HCT116 (cell line): Measurements from ENCODE around the gene TGFBI.

Experiments used
- CEBPB ChIP-seq: IDR thresholded peaks from 2 replicates; pipeline ENCODE4 v1.6.1; 2012; ENCODE audit warnings: low read depth
- EGR1 ChIP-seq: IDR thresholded peaks from 2 replicates; pipeline ENCODE4 v1.6.1; 2012; ENCODE audit warnings: low read depth
- ELF1 ChIP-seq: IDR thresholded peaks from 2 replicates; pipeline ENCODE4 v1.6.1; 2012; ENCODE audit warnings: low read depth, borderline replicate concordance
- EZH2 ChIP-seq: fragments of 200-600 bp; sonication (generic); IDR thresholded peaks from 2 replicates; pipeline ENCODE4 v1.6.1; 2017; ENCODE audit warnings: antibody characterized with exemption, mixed run types
- FOSL1 ChIP-seq: IDR thresholded peaks from 2 replicates; pipeline ENCODE4 v1.6.1; 2012; ENCODE audit warnings: low read depth
- JUND ChIP-seq: IDR thresholded peaks from 2 replicates; pipeline ENCODE4 v1.6.1; 2012
- POLR2A ChIP-seq: IDR thresholded peaks from 2 replicates; pipeline ENCODE4 v1.7.0; 2011; ENCODE audit warnings: borderline replicate concordance; ENCODE audit not compliant: insufficient read depth, insufficient read length; ENCODE audit errors: extremely low read depth
- POLR2AphosphoS5 ChIP-seq: IDR thresholded peaks from 2 replicates; pipeline ENCODE4 v1.6.1; 2011; ENCODE audit warnings: mild to moderate bottlenecking, low read depth, low read length, moderate library complexity
- RAD21 ChIP-seq: IDR thresholded peaks from 2 replicates; pipeline ENCODE4 v1.6.1; 2012; ENCODE audit warnings: low read depth, mild to moderate bottlenecking
- SP1 ChIP-seq: IDR thresholded peaks from 2 replicates; pipeline ENCODE4 v1.6.1; 2012; ENCODE audit warnings: low read depth
- ZFX ChIP-seq: fragments of 450-650 bp; IDR thresholded peaks from 2 replicates; pipeline ENCODE4 v1.6.1; 2017
- TF ChIP-seq, protein P1 (sequence below), 3 experiments: fragments of 200-600 bp in 1 of 3; sonication (generic) in 1 of 3; IDR thresholded peaks in 2 of 3; conservative IDR thresholded peaks in 1 of 3; 2 replicates each; pipeline ENCODE4 v1.5.1; 2012 to 2017; ENCODE audit warnings: low read depth in 2 of 3, low read length in 2 of 3, antibody characterized with exemption in 1 of 3, borderline replicate concordance in 1 of 3, control low read depth in 1 of 3, mild to moderate bottlenecking in 1 of 3, mixed read lengths in 1 of 3, mixed run types in 1 of 3, moderate library complexity in 1 of 3; ENCODE audit not compliant: insufficient read depth in 1 of 3
- TF ChIP-seq, protein P2 (sequence below): IDR thresholded peaks from 2 replicates; pipeline ENCODE4 v1.6.1; 2012

DNA sequence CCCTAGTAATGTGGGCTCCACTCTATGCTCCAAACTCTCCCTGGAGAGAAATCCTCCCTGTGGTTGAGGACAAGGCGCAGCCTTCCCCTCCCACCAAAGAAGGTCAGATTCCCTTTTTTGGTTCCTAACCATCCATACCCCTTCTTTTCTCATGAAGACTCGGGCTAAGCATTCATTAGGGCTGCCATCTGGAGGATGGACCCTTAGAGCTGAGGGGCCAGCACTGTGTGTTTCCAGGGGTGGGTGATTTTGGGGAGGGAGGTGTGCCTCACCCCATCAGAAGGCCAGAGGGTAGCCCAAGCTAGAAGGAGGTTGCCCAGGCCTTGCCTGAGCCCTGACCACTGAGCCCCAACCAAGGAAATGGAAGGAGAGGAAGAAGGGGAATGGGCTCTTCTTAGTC is 36.8 kb downstream of the TGFBI start:
- TF ChIP-seq POLR2A (no peak), RAD21 (no peak), JUND (no peak), CEBPB (no peak), SP1 (no peak), EGR1 (no peak), EZH2 (no peak), POLR2AphosphoS5 (no peak), ELF1 (no peak), FOSL1 (no peak), ZFX (no peak)
- TF ChIP-seq, protein P1, sequence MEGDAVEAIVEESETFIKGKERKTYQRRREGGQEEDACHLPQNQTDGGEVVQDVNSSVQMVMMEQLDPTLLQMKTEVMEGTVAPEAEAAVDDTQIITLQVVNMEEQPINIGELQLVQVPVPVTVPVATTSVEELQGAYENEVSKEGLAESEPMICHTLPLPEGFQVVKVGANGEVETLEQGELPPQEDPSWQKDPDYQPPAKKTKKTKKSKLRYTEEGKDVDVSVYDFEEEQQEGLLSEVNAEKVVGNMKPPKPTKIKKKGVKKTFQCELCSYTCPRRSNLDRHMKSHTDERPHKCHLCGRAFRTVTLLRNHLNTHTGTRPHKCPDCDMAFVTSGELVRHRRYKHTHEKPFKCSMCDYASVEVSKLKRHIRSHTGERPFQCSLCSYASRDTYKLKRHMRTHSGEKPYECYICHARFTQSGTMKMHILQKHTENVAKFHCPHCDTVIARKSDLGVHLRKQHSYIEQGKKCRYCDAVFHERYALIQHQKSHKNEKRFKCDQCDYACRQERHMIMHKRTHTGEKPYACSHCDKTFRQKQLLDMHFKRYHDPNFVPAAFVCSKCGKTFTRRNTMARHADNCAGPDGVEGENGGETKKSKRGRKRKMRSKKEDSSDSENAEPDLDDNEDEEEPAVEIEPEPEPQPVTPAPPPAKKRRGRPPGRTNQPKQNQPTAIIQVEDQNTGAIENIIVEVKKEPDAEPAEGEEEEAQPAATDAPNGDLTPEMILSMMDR (IDR thresholded peaks at IDR 0.05 in 2 of 3, conservative IDR thresholded peaks at IDR 0.05 in 1 of 3; ENCODE audit: borderline replicate concordance in 1 of 3, insufficient read depth in 1 of 3, low read depth in 2 of 3, low read length in 2 of 3): no peak
- TF ChIP-seq, protein P2, sequence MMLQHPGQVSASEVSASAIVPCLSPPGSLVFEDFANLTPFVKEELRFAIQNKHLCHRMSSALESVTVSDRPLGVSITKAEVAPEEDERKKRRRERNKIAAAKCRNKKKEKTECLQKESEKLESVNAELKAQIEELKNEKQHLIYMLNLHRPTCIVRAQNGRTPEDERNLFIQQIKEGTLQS: no peak
